Activated CD4-positive, alpha-beta T cell treated with anti-CD3 and anti-CD28 coated beads, Interleukin-2, Interleukin-4, amounts not matched to agents 100 ng/mL and 50 ng/mL, durations not matched to agents 16 hours and 8 hours (primary cell): ENCODE results near the gene SSR2.
"Not testable (repeated sequence)": the region's sequence is repeated elsewhere in the genome, so short reads cannot be mapped to it uniquely, and the experiment has no call there.

Source experiments
- DNase-seq: peaks from one replicate; pipeline ENCODE4 v3.0.0-alpha.2; 2020; ENCODE audit warnings: low spot score

SSR2 gene

GRCh38 chr1:156048663-156049258, 28.0 kb upstream of the SSR2 start:
- DNase-seq: no peak

GRCh38 chr1:156045076-156045475, 24.3 kb upstream of the SSR2 start:
- peak; percentile 52 for DNase-seq

- no peak for DNase-seq
Observed at GRCh38 chr1:156042828-156043227, 22.1 kb upstream of the SSR2 start.

DNA sequence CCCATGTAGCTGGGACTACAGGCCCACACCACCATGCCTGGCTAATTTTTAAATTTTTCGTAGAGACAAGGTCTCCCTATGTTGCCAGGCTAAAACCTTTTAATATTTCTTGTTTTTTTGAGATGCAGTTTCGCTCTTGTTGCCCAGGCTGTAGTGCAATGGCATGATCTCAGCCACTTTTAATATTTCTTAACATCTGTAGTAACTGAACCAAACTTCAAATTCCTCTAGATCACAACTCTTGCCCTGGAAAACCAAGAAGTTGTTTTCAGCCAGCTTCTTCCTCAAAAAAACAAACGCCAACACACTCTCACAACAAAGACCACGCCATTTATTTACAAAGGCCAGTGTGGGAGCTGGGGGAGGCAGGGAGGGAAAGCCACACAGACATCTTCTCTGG, 14.2 kb upstream of the SSR2 start:
- DNase-seq: not testable (repeated sequence)

DNA sequence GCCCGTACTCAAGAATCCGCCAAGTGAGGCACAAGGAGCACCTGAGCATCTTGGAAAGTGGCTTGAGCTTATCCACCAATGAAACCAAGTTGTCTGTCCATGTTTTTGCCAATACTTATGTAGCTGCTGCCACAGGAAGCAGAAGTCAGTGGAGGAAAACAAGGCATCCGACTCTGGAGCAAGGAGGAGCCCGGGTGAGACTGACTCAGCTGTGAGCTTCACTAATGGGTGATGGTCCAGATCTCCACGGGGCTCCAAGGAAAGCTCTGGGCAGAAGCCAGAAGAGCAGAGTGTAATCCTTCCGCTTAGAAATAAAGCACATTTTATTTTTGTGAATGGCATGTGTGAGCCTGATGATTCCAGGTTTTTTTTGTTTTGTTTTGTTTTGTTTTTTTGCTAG, 12.3 kb upstream of the SSR2 start:
- no peak for DNase-seq

DNA sequence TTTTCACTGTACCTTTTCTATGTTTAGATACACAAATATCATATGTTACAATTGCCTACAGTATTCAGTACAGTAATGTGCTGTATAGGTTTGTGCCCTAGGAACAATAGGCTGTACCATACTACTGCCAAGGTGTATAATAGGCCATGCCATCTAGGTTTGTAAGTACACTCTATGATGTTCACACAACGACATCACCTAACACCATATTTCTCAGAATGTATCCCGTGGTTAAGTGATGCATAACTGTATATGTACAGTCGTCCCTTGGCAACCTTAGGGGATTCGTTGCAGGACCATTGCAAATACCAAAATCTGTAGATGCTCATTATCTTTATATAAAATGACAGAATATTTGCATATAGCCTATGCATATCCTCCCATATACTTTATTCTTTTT, 5.8 kb upstream of the SSR2 start:
- DNase-seq: peak; percentile 20

- peak; percentile 22 for DNase-seq
Observed at GRCh38 chr1:156025876-156026275, 5.1 kb upstream of the SSR2 start.

DNA sequence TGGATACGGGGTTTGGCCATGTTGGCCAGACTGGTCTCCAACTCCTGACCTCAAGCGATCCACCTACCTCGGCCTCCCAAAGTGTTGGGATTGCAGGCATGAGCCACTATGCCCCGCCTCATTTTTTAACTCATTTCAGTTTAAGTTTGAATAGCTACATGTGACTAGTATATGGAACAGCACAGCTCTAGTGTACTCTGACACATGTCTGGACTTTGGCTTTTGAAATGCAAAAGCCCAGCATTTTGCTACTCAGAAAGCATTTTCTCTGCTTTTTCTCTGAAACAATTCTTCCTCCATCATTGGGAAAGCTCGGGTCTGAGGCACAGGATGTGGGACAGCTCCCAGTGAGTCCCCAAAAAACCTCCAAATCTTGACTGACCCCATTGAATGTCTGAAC, 4.0 kb upstream of the SSR2 start:
- DNase-seq: no peak

- DNase-seq: no peak
Observed at GRCh38 chr1:156021954-156022353, 1.2 kb upstream of the SSR2 start.

DNA sequence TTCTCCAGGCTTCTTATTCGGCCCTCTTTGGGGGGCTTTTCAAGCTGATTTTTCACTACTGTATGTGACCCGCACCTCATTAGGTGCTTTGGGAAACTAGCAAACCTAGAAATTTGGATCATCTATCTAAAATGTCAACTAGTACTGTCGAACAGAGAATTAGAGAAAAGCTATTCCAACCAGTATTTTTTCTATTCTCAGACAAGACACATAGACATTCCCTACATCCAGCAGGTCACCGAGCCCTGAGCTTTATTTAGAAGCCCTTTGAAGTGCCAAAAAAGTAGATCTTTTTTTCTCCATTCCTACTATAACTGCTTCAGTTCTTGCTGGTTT, 310 bp upstream of the SSR2 start:
- DNase-seq: no peak

GRCh38 chr1:156019946-156020292, 832 bp downstream of the SSR2 start:
- DNase-seq: no peak

- DNase-seq: no peak
Observed at GRCh38 chr1:156014829-156015228, 5.9 kb downstream of the SSR2 start.

- no peak for DNase-seq
Observed at GRCh38 chr1:156012051-156012817, 8.5 kb downstream of the SSR2 start.

DNA sequence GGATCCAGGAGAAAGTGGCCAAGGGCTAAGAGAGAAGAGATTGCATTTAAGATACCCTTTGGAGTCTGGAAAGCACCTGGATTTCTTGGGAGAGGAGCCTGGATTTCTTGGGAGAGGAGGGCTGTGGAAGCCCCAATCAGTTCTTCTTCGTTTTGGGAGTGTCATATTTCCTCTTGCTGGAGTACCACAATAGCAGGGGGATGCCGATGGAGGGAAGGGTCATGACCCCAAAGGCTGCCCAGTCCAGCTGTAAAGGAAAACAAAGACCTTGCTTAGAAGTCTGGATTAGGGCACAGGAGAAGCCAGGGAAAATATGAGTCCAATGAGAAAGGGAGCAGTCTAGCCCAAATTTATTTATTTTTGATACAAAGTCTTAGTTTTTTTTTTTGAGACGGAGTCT, 11.3 kb downstream of the SSR2 start:
- no peak for DNase-seq

DNA sequence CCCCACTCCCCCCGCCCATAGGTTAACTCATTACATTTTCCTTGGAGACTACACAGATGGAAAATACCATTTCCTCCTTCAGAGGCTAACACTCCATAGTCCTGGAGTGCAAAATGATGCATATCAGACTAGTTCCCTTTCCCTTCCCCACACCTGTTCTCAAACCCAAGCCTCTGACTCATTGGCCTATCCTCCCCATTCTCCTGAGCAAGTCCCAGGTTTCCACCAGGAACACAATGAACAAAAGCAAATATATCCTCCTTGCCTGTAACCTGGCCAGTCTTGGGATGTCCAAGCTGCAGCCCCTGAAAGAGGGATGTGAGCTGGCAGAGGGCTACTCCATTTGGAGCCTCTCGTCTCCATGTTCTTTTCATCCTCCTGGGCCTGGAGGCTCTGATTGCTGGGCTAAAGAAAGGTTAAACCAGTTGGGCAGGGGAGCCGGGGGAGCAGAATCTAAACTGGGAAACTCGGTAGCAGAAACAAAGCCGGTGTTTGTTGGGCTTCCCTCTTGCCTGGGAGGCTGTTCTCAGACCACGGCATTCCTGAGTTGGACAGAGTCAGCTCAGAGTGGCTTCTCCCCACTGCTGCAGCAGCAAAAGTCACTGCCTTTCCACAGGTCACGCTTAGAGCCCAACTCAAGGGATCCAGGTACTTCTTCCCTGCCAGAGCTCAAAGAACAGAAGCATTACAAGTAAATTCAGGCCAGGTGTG, 13.9 kb downstream of the SSR2 start:
- DNase-seq: no peak

DNA sequence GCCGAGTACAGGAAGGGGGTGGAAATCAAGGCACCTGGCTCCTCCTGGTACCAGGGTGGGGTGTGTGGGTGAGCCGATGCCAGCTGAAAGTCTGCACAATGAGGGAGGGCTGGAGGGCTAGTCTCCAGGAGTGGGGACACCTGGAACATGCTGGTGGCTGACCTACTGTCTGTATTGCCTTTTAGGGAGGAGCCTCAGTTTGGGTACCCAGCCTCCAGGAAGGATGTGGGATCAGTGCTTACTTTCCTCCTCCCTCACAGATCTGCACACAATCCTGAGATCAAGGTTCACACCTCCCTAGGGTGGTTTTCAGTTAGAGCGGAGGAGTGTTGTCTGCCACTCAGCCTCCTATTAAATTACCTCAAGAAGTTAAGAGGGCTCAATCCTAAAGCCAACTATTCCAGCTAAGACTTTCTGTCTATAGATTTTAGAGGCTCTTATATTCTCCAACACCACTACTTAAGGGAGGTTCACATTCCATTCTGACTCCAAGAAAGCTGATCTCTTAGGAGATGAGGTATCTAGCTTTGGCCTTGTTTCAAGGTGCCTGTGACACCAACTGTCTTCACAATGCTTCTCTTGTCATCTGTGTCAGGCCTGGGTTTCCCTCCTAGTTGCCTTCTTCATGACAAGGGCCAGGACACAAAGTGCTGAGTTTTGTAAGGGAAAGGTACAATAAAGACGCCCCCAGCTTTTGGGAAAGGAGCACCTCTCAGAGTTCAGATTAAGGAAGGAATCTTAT, 15.7 kb downstream of the SSR2 start:
- peak; percentile 50 for DNase-seq

DNA sequence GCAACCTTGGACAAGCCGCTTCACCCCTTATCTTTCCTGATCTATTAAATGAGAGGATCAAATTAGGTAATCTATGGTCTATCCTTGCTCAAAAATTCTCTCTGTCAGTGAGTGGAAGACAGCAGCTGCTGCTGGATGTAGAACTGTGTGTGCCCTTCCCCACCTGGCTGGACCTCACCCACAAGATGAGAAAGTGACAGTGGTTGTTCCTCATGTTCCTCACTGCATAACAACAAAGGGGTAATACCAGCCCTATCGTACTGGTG, 16.9 kb downstream of the SSR2 start:
- DNase-seq: no peak

- no peak for DNase-seq
Observed at GRCh38 chr1:156002188-156002911, 18.4 kb downstream of the SSR2 start.

GRCh38 chr1:156001662-156002171, 19.0 kb downstream of the SSR2 start:
- DNase-seq: no peak

DNA sequence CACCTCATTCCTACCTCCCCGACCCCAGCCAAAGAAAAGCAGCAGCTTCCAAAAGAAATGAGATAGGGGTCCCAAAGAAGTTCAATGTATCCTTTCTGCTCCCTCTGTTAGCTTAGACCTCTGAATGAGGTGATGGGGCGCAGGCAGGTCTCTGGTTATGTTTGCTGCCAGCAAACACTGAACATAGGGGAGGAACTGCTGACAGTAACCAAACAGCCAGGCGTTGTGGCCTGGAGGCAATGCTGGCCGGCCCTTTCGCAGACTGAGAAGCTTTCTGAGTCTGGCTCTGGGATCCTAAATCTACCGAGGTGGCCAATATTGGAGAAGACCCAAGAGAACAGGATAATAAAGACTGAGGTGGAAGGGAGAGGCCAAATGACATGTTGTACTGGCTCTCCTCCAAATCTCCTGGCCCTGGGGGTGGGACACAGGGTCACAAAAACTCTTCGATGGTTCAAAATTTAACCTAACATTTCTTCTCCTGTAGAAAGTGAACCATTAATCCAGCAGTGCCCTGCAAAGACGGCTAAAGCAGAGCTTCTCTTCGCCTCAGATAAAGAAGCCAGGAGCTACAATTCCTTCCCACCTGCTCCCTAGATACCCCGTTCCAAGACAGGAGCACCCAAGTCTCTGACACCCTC, 19.6 kb downstream of the SSR2 start:
- DNase-seq: no peak

GRCh38 chr1:155999964-156000363, 20.8 kb downstream of the SSR2 start:
- DNase-seq: no peak

GRCh38 chr1:155996166-155996565, 24.6 kb downstream of the SSR2 start:
- no peak for DNase-seq
